Hematopoietic multipotent progenitor cell treated with erythropoietin and hydrocortisone succinate and interleukin-3 and kit ligand, for 8 days (in vitro differentiated cells): Measurements from ENCODE around the gene ILK.
A peak's percentile ranks its signal among the peaks of the same experiment; 100 is the strongest.

Source experiments
- DNase-seq: peaks from one replicate; pipeline ENCODE4 v3.0.0-alpha.2; 2015

The ILK gene

GRCh38 chr11:6574816-6575715, 28.5 kb upstream of the ILK start:
- no peak for DNase-seq

DNA sequence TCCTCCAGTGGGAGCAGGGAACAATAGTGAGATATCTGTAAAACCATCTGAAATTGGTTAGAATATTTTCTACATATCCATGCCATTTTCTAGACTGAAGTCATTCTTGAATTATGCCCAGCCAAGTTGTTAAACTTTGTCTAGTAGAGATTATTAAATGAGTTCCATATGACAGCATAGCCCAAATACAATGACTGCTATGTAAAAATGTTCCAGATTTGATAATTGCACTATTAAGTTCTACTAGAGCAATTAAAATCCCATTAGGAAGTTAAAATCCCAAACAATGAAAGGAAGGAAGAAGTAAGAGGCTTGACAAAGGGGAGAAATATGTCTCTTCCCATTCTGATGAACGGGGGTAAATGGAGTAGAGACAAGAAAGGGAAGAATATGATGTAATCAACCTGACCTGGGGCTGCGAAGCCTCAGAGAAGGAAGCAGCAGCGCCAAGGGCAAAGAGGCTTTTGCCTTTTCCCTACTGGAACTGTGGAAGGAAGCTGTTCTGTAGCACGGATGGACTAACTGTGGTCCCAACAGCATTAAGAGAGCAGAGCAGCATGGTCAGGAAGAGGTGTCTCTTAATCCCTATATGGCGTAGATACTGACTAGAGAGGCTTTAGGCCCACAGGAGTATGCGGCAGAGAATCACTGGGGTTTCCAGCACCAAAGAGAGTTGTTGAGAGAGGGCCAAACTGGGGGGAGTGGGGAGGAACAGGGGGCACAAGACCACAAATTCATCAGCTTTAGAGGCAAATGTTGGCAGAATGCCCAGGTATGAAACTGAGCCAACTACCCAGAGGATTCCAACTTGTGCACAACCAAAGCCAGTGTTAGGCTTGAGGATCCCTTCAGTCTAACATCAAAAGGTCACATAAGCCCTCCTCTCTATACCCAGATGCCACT, 26.9 kb upstream of the ILK start:
- peak; percentile 61 for DNase-seq

- DNase-seq, result no peak
Observed at GRCh38 chr11:6578134-6578533, 25.4 kb upstream of the ILK start.

DNA sequence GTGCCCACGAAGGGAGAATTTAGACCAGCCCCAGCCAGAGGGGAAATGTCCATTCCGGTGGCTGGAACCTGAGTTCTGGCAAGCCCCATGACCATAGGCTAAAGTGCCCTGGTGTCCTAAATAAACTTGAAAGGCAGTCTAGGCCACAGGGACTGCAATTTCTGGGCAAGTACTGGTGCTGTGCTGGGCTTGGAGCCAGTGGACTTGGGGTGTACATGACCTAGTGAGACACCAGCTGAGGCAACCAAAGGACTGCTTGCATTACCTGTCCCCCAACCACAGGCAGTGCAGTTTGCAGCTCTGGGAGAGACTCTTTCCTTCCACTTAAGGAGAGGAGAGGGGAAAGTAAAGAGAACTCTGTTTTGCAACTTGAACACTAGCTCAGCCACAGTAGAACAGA, 23.9 kb upstream of the ILK start:
- no peak for DNase-seq

DNA sequence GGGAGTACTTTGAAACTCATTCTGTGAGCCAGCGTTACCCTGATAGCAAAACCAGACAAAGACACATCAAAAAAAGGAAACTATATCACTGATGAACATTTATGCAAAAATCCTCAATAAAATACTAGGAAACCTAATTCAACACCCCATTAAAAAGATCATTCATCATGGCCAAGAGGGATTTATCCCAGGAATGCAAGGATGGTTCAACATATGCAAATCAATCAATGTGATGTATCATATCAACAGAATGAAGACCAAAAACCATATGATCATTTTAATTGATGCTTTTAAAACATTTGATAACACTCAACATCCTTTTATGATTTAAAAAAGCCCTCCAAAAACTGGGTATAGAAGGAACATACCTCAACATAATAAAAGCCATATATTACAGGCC, 20.0 kb upstream of the ILK start:
- DNase-seq, result no peak

DNA sequence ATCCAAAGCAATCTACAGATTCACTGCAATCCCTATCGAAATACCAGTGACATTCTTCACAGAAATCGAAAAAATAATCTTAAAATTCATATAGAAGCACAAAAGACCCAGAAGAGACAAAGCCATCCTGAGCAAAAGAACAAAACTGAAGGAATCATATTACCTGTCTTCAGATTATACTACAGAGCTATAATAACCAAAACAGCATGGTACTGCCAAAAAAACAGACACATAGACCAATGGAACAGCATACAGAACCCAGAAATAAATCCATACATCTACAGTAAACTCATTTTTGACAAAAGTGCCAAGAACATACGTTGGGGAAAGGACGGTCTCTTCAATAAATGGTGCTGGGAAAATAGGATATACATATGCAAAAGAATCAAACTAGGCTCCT, 19.0 kb upstream of the ILK start:
- DNase-seq, result no peak

GRCh38 chr11:6586434-6587359, 16.9 kb upstream of the ILK start:
- DNase-seq, result no peak

- DNase-seq, result no peak
Observed at GRCh38 chr11:6587360-6587953, 16.1 kb upstream of the ILK start.

GRCh38 chr11:6588018-6588417, 15.6 kb upstream of the ILK start:
- DNase-seq, result no peak

DNA sequence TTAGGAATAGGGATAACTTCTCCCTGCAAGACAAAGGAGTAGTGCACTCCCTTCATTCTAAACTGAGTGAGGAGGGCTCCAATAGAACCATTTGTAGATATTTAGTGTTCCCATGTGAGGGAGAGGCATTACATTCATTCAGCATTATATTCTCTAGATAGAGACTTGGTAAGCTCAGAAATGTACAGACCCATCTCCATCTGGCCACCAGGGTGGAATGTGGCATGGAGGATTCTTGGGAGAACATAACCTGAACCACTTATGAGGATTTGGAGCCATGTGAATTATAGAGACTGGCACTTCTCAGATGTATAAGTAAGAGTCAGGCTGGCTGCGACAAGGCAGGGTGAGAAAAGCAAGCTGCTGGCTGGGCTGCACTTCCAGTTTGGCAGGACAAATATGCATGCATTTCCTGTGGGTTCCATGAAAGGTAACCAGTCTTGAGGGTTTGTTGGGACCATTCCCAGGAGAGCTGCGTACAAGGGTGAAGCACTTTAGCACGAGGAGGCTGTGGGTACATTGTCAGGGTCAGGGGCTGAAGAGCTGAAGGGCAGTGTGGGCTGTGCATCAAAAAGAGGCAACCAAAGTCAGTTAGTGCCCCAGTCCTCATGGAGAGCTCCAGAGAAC, 9.3 kb upstream of the ILK start:
- DNase-seq, result no peak

DNA sequence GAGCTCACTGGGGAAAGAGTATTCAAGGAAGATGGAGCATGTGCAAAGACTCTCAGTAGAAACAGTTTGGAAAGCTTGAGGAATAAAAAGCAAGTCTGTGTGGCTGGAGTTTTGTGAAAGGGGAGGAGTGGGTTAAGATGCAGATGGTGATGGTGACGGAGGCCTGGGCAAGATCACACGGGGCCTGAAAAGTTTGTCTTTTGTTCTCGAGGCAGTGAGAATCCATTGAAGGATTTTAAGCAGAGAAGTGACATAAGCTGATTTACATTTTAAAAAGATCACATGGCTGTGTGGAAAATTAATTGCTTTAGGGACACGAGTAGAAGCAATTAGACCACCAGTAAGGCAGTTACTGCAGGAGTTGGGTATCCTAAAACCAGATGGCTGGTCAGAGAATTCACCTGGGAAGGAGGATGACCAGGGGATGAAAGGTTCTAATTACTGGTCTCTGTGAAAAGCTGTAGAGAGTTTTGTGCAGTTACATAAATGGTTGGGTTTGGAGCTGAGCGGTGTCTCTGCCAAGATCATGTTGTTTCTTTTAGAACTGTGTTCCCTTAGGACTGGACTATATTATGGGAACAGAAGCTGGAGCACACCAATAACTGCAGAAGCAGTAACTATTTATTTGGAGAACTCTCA, 7.2 kb upstream of the ILK start:
- no peak for DNase-seq

DNA sequence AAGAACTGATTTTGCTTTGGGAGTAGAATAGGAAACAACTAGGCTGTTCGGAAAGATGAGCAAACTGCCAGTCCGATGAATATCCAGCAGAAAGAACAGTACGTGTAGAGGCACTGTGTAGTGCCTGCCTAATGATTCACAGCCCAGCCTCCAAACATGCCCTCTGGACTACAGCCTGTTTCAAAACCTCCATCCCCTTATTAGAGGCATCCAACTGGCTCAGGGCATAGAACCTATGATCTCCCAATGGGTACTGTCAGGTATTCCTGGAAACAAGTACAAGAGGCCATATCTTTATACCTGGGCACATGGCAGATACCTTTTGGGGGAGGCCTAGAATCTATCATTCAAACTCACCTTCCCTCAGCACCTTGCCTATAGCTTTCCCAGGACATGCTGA, 5.0 kb upstream of the ILK start:
- no peak for DNase-seq

DNA sequence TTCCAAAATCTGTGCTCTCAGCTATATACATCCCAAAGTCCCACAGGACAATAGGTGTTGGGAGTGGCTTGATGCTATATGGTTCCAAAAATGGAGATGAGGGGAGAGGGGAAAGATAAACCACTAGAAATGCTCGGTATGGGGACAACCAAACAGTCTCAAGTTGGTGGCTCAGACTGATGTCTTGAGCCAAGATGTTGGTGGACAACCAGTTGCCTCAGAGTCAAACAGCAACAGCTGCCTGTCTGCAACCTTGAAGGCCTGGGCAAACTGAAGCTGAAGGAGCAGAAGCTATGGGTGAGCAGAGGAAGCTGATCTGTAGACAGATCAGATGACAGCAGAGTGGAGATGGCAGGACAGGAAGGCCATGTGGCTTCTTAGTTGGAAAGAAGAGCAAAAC, 4.1 kb upstream of the ILK start:
- DNase-seq, result no peak

DNA sequence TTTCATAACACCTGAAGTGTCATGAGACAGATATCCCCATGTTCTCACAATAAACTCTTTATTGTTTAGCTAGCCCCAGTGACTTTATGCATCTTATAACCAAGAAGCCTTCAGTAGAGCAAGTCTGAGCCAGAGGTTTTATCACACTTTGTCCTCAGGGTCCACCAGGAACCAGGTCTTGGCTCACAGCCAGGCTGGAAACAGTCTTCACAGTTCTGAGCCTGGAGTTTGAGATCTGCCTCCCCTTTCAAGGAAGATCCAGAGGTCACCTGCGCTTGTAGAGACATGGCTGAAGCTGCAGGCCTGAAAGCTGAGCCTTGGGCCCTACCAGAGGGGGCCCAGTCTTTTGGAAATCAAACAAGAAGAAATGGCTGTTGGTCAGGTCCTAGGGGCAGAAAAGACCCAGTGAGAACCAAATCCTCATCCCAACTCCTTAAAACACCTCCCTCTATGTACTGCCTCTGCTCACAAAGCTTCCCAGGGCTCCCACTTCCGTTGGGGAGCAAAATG, 3.6 kb upstream of the ILK start:
- no peak for DNase-seq

- no peak for DNase-seq
Observed at GRCh38 chr11:6601041-6601461, 2.5 kb upstream of the ILK start.

- no peak for DNase-seq
Observed at GRCh38 chr11:6602096-6602940, 1.3 kb upstream of the ILK start.

DNA sequence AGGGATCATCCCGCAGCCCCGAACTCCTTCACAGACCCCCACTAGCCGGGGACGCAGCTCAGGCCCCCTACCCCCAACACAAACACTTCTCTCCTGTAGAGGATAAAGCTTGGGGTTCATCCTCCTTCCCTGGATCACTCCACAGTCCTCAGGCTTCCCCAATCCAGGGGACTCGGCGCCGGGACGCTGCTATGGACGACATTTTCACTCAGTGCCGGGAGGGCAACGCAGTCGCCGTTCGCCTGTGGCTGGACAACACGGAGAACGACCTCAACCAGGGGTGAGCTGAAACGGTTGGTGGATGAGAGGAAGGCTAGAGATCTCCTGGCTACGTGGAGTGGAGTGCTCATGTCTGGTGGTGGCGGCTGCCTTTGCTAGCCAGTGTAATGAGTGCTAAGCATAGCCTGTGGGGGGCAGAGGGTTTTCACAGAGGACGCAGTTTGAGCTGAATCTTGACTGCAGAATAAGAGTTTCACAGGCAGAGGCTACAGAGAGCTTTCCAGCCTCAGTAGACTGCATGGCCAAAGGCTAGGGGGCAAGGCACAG, 580 bp downstream of the ILK start:
- DNase-seq, result peak; percentile 67

DNA sequence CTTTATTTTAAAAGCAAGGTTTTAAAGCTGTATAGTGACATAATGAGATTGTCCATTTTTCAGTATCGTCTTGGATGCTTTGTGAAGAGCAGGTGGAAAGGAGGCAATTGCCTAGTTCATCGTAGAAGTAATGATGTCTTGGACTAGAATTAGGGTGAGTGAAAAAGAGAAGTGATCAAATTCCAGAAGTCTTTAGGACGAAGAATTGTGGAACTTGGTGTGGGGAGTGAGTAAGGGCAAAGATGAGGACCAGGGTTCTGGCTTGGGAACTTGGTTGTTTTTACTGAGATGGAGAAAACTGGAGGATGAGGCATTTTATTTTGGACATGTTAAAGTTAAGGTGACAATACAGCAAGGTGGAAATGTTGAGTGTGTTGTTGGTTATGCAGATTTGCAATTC, 1.2 kb downstream of the ILK start:
- DNase-seq, result no peak

DNA sequence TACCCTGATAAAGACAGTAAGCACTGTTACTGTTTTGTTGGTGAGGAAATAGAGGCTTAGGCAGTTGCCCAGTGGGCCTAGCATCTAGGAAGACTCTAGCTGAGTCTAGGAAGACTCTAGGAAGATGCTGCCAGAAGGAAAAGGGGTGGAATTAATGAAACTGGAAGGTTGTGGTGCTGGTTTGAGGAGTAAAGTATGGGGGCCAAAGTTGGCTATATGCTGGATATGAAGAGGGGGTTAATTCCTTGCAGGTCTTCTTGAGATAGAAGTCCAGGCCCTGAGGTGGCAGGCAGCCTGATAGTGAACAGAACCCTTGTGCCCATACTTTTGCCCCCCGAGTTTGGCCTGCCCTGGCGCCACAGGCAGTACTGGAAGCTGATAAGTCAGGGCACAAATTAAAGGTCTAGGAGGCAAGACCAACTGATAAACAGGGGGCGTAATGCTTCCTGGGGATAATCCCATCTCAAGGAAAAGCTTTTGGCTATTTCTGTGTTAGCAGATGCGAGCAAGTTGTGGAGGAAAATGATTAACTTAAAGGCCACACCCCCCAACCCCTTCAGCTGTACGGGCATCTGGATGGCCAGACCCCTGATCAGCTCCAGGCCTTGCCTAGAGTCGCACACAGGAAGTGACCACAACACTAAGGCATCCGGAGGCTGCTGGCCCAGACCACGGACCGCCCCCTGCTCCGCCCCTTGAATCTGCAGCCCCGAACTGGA, 3.1 kb downstream of the ILK start:
- DNase-seq, result peak; percentile 68
